IgD-negative memory B cell (primary cell): ENCODE results near the gene EFCAB11. TPM values are rescaled to one million over a fixed set of nuclear protein-coding genes. Genes with fewer than 3 reads are reported as not detected.
A peak's percentile ranks its signal among the peaks of the same experiment; 100 is the strongest.

ENCODE experiments used
- H3K27ac Mint-ChIP-seq, 3 donors: one replicate each; pipeline ENCODE4 v1.8.0; 2020 to 2022; ENCODE audit warnings: mild to moderate bottlenecking in 3 of 3, mixed read lengths in 3 of 3, moderate library complexity in 1 of 3
- H3K27me3 Mint-ChIP-seq: one replicate; pipeline ENCODE4 v1.8.0; 2021; ENCODE audit warnings: mixed read lengths
- H3K36me3 Mint-ChIP-seq: one replicate; pipeline ENCODE4 v1.8.0; 2020; ENCODE audit warnings: mild to moderate bottlenecking, mixed read lengths
- H3K4me1 Mint-ChIP-seq, 3 donors: one replicate each; pipeline ENCODE4 v1.8.0; 2020 to 2022; ENCODE audit warnings: mixed read lengths in 3 of 3, mild to moderate bottlenecking in 1 of 3
- H3K4me3 Mint-ChIP-seq, 4 donors: one replicate each; pipeline ENCODE4 v1.8.0; 2020 to 2022; ENCODE audit warnings: mild to moderate bottlenecking in 4 of 4, mixed read lengths in 4 of 4, moderate library complexity in 3 of 4
- H3K9me3 Mint-ChIP-seq, 3 donors: one replicate each; pipeline ENCODE4 v1.8.0; 2020 to 2021; ENCODE audit warnings: mixed read lengths in 3 of 3, mild to moderate bottlenecking in 1 of 3
- polyA plus RNA-seq: library from polyadenylated mRNA; unstranded; fragments of 300-500 nt; fragmentation: Illumina TruSeq; gene quantifications from one replicate; pipeline ENCODE4 v1.2.3, GENCODE V29; 2021

EFCAB11 gene
- polyA plus RNA-seq, 1 donor from 2014 or later: 7.8 TPM

DNA sequence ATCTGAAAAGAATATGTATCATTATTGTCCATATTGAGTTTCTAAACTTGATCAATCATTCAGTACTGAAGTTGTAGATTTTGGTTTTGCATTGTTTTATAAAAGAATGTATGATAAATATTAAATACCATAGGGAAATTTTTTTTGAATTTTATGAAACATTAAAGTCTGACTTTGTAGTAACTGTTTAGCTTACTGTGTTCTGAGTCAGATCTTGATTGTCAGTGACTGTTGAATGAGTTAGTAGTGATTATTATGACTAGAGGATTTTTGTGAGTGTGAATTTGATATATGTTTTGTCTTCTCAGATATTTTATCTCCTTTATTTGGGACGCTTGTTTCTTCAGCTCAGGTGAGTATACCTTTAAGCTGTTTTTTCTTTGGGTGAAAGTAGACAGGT, 11.3 kb upstream of the EFCAB11 start:
- Mint-ChIP-seq H3K27me3 (no peaks in the 10 kb centered on the region), H3K9me3 (no peaks in the 10 kb centered on the region), H3K36me3 (peaks cover 6% of the 10 kb centered on the region), H3K4me1 (peaks cover under 1 to 16% (median 4%) of the 10 kb centered on the region in 3 donors), H3K4me3 (no peak overlapping the region), H3K27ac (no peak overlapping the region)

DNA sequence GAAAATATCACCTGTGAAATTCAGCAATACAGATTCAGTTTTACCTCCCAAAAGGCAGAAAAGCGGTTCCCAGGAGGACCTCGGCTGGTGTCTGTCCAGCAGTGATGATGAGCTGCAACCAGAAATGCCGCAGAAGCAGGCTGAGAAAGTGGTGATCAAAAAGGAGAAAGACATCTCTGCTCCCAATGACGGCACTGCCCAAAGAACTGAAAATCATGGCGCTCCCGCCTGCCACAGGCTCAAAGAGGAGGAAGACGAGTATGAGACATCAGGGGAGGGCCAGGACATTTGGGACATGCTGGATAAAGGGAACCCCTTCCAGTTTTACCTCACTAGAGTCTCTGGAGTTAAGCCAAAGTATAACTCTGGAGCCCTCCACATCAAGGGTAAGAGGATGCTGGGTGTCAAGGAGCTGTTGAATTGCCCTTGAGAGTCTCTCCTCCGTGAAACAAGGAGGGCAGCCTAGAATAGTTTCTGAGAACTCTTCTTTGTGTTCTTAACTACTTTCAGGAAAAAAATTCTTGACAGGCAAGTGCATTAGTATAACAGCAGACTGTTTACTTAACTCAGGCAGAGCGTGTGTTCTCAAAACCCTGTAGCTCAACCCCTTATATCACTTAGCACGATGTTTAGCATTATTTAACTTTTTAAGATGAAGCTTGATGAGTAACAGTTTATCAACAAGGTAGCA, 8.9 kb upstream of the EFCAB11 start:
- Mint-ChIP-seq H3K27ac (no peak overlapping the region), H3K27me3 (no peaks in the 10 kb centered on the region), H3K4me1 (peaks cover 4 to 22% (median 10%) of the 10 kb centered on the region in 3 donors), H3K36me3 (peaks cover 6% of the 10 kb centered on the region), H3K9me3 (no peaks in the 10 kb centered on the region), H3K4me3 (no peak overlapping the region)

DNA sequence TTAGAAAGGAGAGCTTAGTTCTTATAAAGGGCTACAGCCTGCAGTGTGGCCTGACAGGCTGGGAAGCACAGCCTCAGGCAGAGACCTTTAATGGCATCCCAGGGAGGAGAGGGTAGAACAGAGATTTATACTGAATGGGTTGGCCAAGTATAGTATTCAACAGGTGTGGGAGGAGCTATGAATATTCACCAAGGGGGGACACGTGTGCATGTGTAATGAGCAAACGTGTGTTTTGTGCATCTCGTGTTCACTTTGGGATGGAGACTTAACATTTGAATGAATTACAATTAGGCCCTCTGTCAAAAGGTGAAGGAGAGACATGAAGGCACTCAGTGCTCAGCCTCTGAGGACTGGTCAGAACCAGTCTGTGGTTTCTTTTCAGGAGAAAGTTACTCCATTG, 6.4 kb upstream of the EFCAB11 start:
- no peak overlapping the region for H3K27ac Mint-ChIP-seq
- no peaks in the 10 kb centered on the region for H3K9me3 Mint-ChIP-seq
- no peaks in the 10 kb centered on the region for H3K27me3 Mint-ChIP-seq
- peaks cover 16 to 37% (median 23%) of the 10 kb centered on the region in 3 donors for H3K4me1 Mint-ChIP-seq
- H3K36me3 Mint-ChIP-seq: peaks cover 6% of the 10 kb centered on the region
- peak overlapping the region in 1 of 4 donors; percentile 25 for H3K4me3 Mint-ChIP-seq

DNA sequence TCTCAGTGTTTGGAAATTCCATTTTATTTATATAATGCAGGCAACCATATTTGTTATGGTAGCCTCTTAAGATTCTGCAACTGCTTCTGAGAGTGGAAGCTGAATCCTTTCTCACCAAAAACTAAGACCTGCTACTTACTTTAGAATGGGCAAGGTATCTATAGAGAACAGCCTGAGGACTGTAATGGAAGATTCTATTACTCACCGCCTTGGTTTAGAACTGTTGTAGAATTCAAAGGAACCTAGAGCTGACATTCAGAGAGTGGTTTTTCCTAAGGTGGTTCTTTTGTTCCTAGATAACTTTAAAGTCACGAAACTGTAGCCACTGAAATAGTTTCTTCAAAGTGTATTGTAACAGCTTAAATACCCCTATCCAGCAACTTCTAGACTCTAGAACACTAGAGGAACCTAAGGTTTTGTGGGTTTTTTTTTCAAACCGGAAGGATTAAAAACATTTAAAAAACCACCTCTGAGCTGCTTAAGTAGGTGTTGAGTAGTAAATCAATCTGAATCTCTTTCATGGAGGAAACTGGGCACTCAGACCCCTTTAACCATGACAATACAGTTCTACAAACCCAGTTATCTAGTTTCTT, 5.4 kb upstream of the EFCAB11 start:
- H3K4me3 Mint-ChIP-seq: peak overlapping the region in 1 of 4 donors; percentile 5
- peaks cover 6% of the 10 kb centered on the region for H3K36me3 Mint-ChIP-seq
- no peaks in the 10 kb centered on the region for H3K27me3 Mint-ChIP-seq
- no peaks in the 10 kb centered on the region for H3K9me3 Mint-ChIP-seq
- peaks cover 16 to 36% (median 29%) of the 10 kb centered on the region in 3 donors for H3K4me1 Mint-ChIP-seq
- H3K27ac Mint-ChIP-seq: peak overlapping the region in 2 of 3 donors; percentile 12 to 80

GRCh38 chr14:89958966-89959365, 4.4 kb upstream of the EFCAB11 start:
- no peaks in the 10 kb centered on the region for H3K9me3 Mint-ChIP-seq
- peaks cover 18 to 37% (median 35%) of the 10 kb centered on the region in 3 donors for H3K4me1 Mint-ChIP-seq
- no peaks in the 10 kb centered on the region for H3K27me3 Mint-ChIP-seq
- H3K36me3 Mint-ChIP-seq: peaks cover 3% of the 10 kb centered on the region
- H3K27ac Mint-ChIP-seq: no peak overlapping the region
- no peak overlapping the region for H3K4me3 Mint-ChIP-seq

DNA sequence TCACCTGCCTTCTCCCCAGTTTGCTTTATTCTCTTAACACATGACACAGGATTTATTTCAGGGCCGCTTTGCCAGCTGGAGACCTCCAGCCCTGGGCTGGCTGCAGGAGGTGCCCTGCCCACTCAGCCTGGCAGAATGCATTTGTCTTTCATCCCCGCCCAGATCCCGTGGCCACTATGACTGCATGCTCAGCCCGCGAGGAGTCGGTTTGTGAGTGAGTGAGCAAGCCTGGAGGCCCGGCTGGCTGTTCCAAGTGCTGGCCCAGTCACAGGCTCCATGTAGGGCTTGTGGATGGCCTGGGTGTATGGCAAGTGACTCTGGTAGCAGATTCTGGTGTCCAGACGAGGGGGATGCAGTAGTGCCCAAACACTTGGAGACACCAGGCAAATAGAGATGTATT, 3.3 kb upstream of the EFCAB11 start:
- Mint-ChIP-seq H3K27ac (peak overlapping the region in 2 of 3 donors; percentile 89 to 98), H3K36me3 (peaks cover 3% of the 10 kb centered on the region), H3K4me3 (peak overlapping the region in 3 of 4 donors; percentile 54 to 98 (median 93)), H3K4me1 (peaks cover 17 to 37% (median 35%) of the 10 kb centered on the region in 3 donors), H3K9me3 (no peaks in the 10 kb centered on the region), H3K27me3 (no peaks in the 10 kb centered on the region)

DNA sequence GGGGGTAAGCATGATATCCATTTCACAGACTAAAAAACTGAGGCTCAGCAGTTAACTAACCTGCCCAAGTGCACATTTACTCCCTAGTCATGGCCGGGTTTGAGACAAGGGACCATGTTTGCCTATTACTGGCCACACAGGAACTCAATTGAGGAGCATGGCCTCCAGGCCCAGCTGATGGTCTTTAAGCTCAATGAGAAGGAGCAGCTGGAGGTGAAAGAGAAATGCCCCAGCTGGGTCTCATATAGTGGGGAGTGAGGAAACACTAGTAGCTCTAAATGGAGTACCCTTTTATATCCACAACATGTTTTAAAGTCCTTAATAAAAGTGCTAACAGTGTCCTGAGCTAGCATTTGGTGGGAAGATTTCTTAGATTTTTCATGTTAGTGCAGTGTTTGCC, 2.8 kb upstream of the EFCAB11 start:
- H3K4me3 Mint-ChIP-seq: peak overlapping the region; percentile 93 to 98 (median 98)
- peak overlapping the region; percentile 89 to 98 (median 98) for H3K27ac Mint-ChIP-seq
- peaks cover 3% of the 10 kb centered on the region for H3K36me3 Mint-ChIP-seq
- H3K4me1 Mint-ChIP-seq: peaks cover 17 to 37% (median 35%) of the 10 kb centered on the region in 3 donors
- no peaks in the 10 kb centered on the region for H3K9me3 Mint-ChIP-seq
- no peaks in the 10 kb centered on the region for H3K27me3 Mint-ChIP-seq

DNA sequence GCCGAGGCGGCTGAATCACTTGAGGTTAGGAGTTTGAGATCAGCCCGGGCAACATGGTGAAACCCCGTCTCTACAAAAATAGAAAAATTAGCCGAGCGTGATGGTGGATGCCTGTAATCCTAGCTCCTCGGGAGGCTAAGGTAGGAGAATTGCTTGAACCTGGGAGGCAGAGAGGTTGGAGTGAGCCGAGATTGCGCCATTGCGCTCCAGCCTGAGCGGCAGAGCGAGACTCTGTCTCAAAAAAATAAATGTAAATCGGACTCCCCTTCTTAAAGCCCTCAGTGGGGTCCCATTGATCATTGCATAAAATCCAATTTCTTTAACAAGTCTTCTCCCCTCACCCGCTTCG, 2.1 kb upstream of the EFCAB11 start:
- Mint-ChIP-seq H3K36me3 (peaks cover 5% of the 10 kb centered on the region), H3K27ac (peak overlapping the region; percentile 91 to 98 (median 98)), H3K4me1 (peaks cover 17 to 37% (median 35%) of the 10 kb centered on the region in 3 donors), H3K27me3 (no peaks in the 10 kb centered on the region), H3K9me3 (no peaks in the 10 kb centered on the region), H3K4me3 (peak overlapping the region; percentile 93 to 98 (median 98))

- Mint-ChIP-seq H3K27ac (peak within 1 kb of the TSS; percentile 91 to 98 (median 98)), H3K4me1 (peaks cover 15 to 35% (median 33%) of the 10 kb centered on the region in 3 donors), H3K9me3 (no peaks in the 10 kb centered on the region), H3K36me3 (peaks cover 8% of the 10 kb centered on the region), H3K4me3 (peak within 1 kb of the TSS; percentile 93 to 99 (median 98)), H3K27me3 (no peaks in the 10 kb centered on the region)
Measured at GRCh38 chr14:89955745-89956660, 1.5 kb upstream of the EFCAB11 start, which contains the start of gene TDP1. TSS of gene TDP1 (plus strand) at chr14:89955927. CDS start at chr14:89963115, 7,188 bp downstream.

DNA sequence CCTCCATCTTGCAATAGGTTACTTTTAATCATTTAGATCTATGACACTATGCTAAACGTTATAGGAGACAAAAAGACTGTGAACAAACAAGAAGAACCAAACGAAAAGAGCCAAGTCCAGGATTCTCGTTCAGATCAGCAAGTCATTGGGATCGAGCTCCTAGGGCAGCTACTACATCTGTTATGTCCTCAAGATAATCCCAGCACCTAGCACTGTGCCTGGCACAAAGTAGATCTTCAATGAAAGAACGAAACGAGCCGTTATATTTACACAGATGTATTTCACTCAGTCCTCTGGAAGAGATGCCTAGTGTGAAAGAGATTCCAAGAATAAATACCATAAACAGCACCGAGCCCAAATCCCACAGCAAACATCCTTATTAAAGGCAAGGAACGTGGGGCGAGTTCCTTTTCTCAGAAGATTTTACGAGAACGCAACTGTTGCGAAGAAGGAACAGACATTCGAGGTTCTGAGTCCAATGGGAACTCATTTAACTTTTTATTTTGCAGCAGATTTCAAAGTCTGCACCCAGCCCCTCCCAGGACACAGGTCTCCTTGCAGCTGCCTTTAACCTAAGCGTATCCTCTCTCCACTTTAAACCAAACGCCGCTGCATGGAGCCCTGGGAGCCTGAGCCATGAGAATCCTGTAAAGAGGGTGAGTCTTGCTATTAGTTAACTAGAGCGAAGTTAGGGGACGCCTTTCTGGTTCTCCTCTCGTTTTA, 653 bp upstream of the EFCAB11 start:
- H3K27me3 Mint-ChIP-seq: no peaks in the 10 kb centered on the region
- H3K4me3 Mint-ChIP-seq: peak overlapping the region; percentile 93 to 99 (median 96)
- peaks cover 15 to 28% (median 25%) of the 10 kb centered on the region in 3 donors for H3K4me1 Mint-ChIP-seq
- peak overlapping the region; percentile 71 to 98 (median 98) for H3K27ac Mint-ChIP-seq
- H3K9me3 Mint-ChIP-seq: no peaks in the 10 kb centered on the region
- peaks cover 8% of the 10 kb centered on the region for H3K36me3 Mint-ChIP-seq

DNA sequence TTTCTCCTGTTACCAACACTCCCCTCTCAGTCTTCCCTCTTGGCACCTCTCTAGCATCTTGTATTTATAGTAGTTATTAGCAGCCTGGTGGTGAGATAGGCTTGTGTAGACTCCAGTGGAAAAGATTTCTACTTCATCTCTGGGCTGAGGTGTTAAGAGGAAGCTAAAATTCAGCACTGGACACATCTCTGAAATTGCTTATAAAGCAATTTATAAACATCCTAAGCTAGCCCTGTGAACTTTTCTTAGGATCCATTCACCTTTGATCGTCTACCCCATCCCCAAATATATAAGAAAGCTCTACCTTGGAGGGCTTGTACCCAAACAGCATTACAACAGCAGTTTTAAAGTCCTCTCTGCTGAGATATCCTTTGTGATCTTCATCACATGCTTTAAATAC, 928 bp downstream of the EFCAB11 start:
- peaks cover 15 to 25% (median 23%) of the 10 kb centered on the region in 3 donors for H3K4me1 Mint-ChIP-seq
- H3K4me3 Mint-ChIP-seq: peak overlapping the region; percentile 38 to 95 (median 66)
- H3K36me3 Mint-ChIP-seq: peaks cover 10% of the 10 kb centered on the region
- H3K27ac Mint-ChIP-seq: peak overlapping the region in 1 of 3 donors; percentile 98
- H3K27me3 Mint-ChIP-seq: no peaks in the 10 kb centered on the region
- no peaks in the 10 kb centered on the region for H3K9me3 Mint-ChIP-seq

DNA sequence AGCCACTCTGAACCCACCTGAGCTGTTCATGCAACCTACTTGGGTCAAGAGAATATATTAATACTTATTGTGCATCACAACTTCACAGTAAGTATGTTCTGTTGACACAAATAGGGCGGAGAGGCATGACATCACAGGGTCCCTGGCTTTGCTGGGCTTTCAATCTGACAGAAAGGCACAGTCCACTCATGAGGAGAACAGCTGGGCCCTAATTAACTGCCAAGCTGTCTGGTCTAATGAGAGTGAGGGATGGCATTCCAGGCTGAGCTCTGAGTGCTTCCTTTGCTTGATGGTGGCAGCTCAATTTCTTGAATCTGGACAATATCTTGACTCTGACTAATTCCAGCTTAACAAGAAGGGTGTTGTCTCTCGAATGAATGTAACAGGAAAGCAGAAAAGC, 2.0 kb downstream of the EFCAB11 start:
- Mint-ChIP-seq H3K4me1 (peaks cover 14 to 25% (median 19%) of the 10 kb centered on the region in 3 donors), H3K9me3 (no peaks in the 10 kb centered on the region), H3K4me3 (peak overlapping the region in 1 of 4 donors; percentile 93), H3K27ac (no peak overlapping the region), H3K27me3 (no peaks in the 10 kb centered on the region), H3K36me3 (peaks cover 7% of the 10 kb centered on the region)

DNA sequence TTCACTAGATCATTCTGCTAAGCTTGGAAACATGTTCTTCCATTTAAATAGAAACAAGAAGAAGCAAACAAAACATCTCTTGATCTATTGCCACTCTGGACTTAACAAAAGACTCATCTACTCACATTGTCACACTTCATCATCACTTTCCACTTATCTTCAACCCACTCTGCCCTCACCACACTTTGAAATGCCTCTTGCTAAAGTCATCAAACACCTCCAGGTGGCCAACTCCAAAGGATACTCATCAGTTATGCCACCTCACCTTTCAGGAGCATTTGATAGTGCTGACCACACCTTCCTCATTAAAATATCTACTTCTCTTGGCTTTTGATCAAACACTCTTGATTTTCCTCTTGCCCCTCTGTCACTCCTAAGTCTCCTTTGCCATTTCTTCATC, 7.2 kb downstream of the EFCAB11 start:
- Mint-ChIP-seq H3K9me3 (no peaks in the 10 kb centered on the region), H3K4me1 (no peaks in the 10 kb centered on the region), H3K36me3 (peaks cover 8% of the 10 kb centered on the region), H3K4me3 (peak overlapping the region in 1 of 4 donors; percentile 17), H3K27ac (no peak overlapping the region), H3K27me3 (no peaks in the 10 kb centered on the region)

- Mint-ChIP-seq H3K36me3 (peaks cover 4% of the 10 kb centered on the region), H3K9me3 (no peaks in the 10 kb centered on the region), H3K4me3 (no peak overlapping the region), H3K4me1 (peaks cover 0 to 2% (median 1%) of the 10 kb centered on the region in 3 donors), H3K27me3 (no peaks in the 10 kb centered on the region), H3K27ac (no peak overlapping the region)
Measured at GRCh38 chr14:89941830-89942377, 12.6 kb downstream of the EFCAB11 start.
